HG02798 (cell line): Measurements from ENCODE around the gene FKBP1B.
"Not testable (repeated sequence)": the region's sequence is repeated elsewhere in the genome, so short reads cannot be mapped to it uniquely, and the experiment has no call there.

Source experiments
- ATAC-seq: cut with Tn5 transposase; IDR thresholded peaks from one replicate; pipeline ENCODE4 v1.9.1; 2021; ENCODE audit warnings: mild to moderate bottlenecking; ENCODE audit not compliant: unreplicated experiment, poor library complexity

FKBP1B gene

GRCh38 chr2:24093270-24093669 lies 43.7 kb downstream of the FKBP1B start:
- not testable (repeated sequence) for ATAC-seq

GRCh38 chr2:24095171-24095677 lies 45.7 kb downstream of the FKBP1B start:
- not testable (repeated sequence) for ATAC-seq

GRCh38 chr2:24100732-24101131 lies 51.2 kb downstream of the FKBP1B start:
- ATAC-seq: not testable (repeated sequence)

- no peak for ATAC-seq
These were observed 52.5 kb downstream of the FKBP1B start for GRCh38 chr2:24101992-24102391.

GRCh38 chr2:24102677-24103076 lies 53.1 kb downstream of the FKBP1B start:
- ATAC-seq: no peak

GRCh38 chr2:24104110-24104650 lies 54.6 kb downstream of the FKBP1B start:
- ATAC-seq: no peak

- no peak for ATAC-seq
These were observed 55.4 kb downstream of the FKBP1B start for GRCh38 chr2:24104906-24105305.

- no peak for ATAC-seq
These were observed 56.3 kb downstream of the FKBP1B start for GRCh38 chr2:24105816-24106215.

GRCh38 chr2:24106786-24107185 lies 57.2 kb downstream of the FKBP1B start:
- no peak for ATAC-seq

GRCh38 chr2:24107336-24107735 lies 57.8 kb downstream of the FKBP1B start:
- ATAC-seq: no peak

GRCh38 chr2:24109431-24109830 lies 59.9 kb downstream of the FKBP1B start:
- ATAC-seq: not testable (repeated sequence)

- no peak for ATAC-seq
These were observed 61.2 kb downstream of the FKBP1B start for GRCh38 chr2:24110660-24111303.

- ATAC-seq: no peak
These were observed 61.9 kb downstream of the FKBP1B start for GRCh38 chr2:24111407-24111901.
